Stimulated activated naive CD8-positive, alpha-beta T cell treated with anti-CD3 and anti-CD28 coated beads, Interleukin-15, amount 100 ng/mL, for 72 hours (primary cell): ENCODE measurements around the gene PTPRT.
"Not testable (repeated sequence)": the region's sequence is repeated elsewhere in the genome, so short reads cannot be mapped to it uniquely, and the experiment has no call there.

Experiments
- ATAC-seq: fragments of 150-1000 bp; cut with Tn5 transposase; 2 replicates; pipeline ENCODE4 v1.10.0; 2021; ENCODE audit warnings: mild to moderate bottlenecking, moderate library complexity
- DNase-seq, 2 donors: peaks; one replicate each; pipeline ENCODE4 v3.0.0; 2021 to 2022
- H3K27ac Mint-ChIP-seq, 2 donors: one replicate each; pipeline ENCODE4 v1.8.0; 2022; ENCODE audit warnings: mild to moderate bottlenecking in 2 of 2, mixed read lengths in 2 of 2, moderate library complexity in 2 of 2
- H3K27me3 Mint-ChIP-seq: one replicate; pipeline ENCODE4 v1.8.0; 2022; ENCODE audit warnings: mixed read lengths
- H3K4me1 Mint-ChIP-seq: one replicate; pipeline ENCODE4 v1.8.0; 2022; ENCODE audit warnings: mild to moderate bottlenecking, mixed read lengths
- H3K4me3 Mint-ChIP-seq, 2 donors: one replicate each; pipeline ENCODE4 v1.8.0; 2022; ENCODE audit warnings: mild to moderate bottlenecking in 2 of 2, mixed read lengths in 2 of 2, moderate library complexity in 1 of 2
- H3K9me3 Mint-ChIP-seq, 2 donors: one replicate each; pipeline ENCODE4 v1.8.0; 2022; ENCODE audit warnings: mixed read lengths in 2 of 2

Gene PTPRT

GRCh38 chr20:43165611-43166010 is 24.1 kb downstream of the PTPRT start:
- Mint-ChIP-seq H3K4me1 (no peaks in the 10 kb centered on the region), H3K27me3 (no peaks in the 10 kb centered on the region), H3K27ac (no peak overlapping the region), H3K9me3 (peaks cover 0 to 6% of the 10 kb centered on the region in 2 donors), H3K4me3 (no peak overlapping the region)
- DNase-seq (no peak), ATAC-seq (no peak)

GRCh38 chr20:43164736-43165135 is 25.0 kb downstream of the PTPRT start:
- not testable (repeated sequence) for H3K27ac Mint-ChIP-seq, H3K27me3 Mint-ChIP-seq, ATAC-seq, H3K4me1 Mint-ChIP-seq, H3K9me3 Mint-ChIP-seq, DNase-seq, H3K4me3 Mint-ChIP-seq

- Mint-ChIP-seq H3K4me1 (no peaks in the 10 kb centered on the region), H3K4me3 (no peak overlapping the region), H3K27me3 (no peaks in the 10 kb centered on the region), H3K27ac (no peak overlapping the region), H3K9me3 (peaks cover 7 to 21% of the 10 kb centered on the region in 2 donors)
- DNase-seq: no peak
- ATAC-seq: no peak
These were observed 28.0 kb downstream of the PTPRT start for GRCh38 chr20:43161716-43162115.

- Mint-ChIP-seq H3K4me3 (no peak overlapping the region), H3K27ac (no peak overlapping the region), H3K27me3 (no peaks in the 10 kb centered on the region), H3K4me1 (no peaks in the 10 kb centered on the region), H3K9me3 (peaks cover 7 to 21% of the 10 kb centered on the region in 2 donors)
- no peak for DNase-seq
- ATAC-seq: no peak
These were observed 28.8 kb downstream of the PTPRT start for GRCh38 chr20:43160941-43161340.

GRCh38 chr20:43159994-43160393 is 29.7 kb downstream of the PTPRT start:
- DNase-seq: no peak
- H3K27me3 Mint-ChIP-seq: no peaks in the 10 kb centered on the region
- H3K4me3 Mint-ChIP-seq: no peak overlapping the region
- H3K4me1 Mint-ChIP-seq: no peaks in the 10 kb centered on the region
- H3K9me3 Mint-ChIP-seq: peaks cover 7 to 28% of the 10 kb centered on the region in 2 donors
- ATAC-seq: no peak
- peak overlapping the region in 1 of 2 donors; percentile 86 for H3K27ac Mint-ChIP-seq

GRCh38 chr20:43155366-43156100 is 34.2 kb downstream of the PTPRT start:
- Mint-ChIP-seq H3K27ac (no peak overlapping the region), H3K4me1 (no peaks in the 10 kb centered on the region), H3K9me3 (peaks cover 7 to 22% of the 10 kb centered on the region in 2 donors), H3K27me3 (no peaks in the 10 kb centered on the region), H3K4me3 (no peak overlapping the region)
- ATAC-seq (no peak), DNase-seq (no peak)

GRCh38 chr20:43151901-43152300 is 37.8 kb downstream of the PTPRT start:
- ATAC-seq: no peak
- no peak for DNase-seq
- Mint-ChIP-seq H3K27me3 (peaks cover 17% of the 10 kb centered on the region), H3K4me3 (no peak overlapping the region), H3K4me1 (no peaks in the 10 kb centered on the region), H3K9me3 (peaks cover 0 to 7% of the 10 kb centered on the region in 2 donors), H3K27ac (no peak overlapping the region)

- DNase-seq: no peak
- Mint-ChIP-seq H3K27ac (no peak overlapping the region), H3K9me3 (peaks cover 0 to 7% of the 10 kb centered on the region in 2 donors), H3K27me3 (peaks cover 18% of the 10 kb centered on the region), H3K4me3 (no peak overlapping the region), H3K4me1 (no peaks in the 10 kb centered on the region)
- ATAC-seq: no peak
These were observed 38.5 kb downstream of the PTPRT start for GRCh38 chr20:43151256-43151655.

GRCh38 chr20:43140726-43141125 is 49.0 kb downstream of the PTPRT start:
- no peak overlapping the region for H3K4me3 Mint-ChIP-seq
- no peaks in the 10 kb centered on the region for H3K4me1 Mint-ChIP-seq
- ATAC-seq: no peak
- peaks cover 0 to 12% of the 10 kb centered on the region in 2 donors for H3K9me3 Mint-ChIP-seq
- no peak for DNase-seq
- peaks cover 6% of the 10 kb centered on the region for H3K27me3 Mint-ChIP-seq
- H3K27ac Mint-ChIP-seq: no peak overlapping the region

- Mint-ChIP-seq H3K27ac (no peak overlapping the region), H3K9me3 (no peaks in the 10 kb centered on the region), H3K4me1 (no peaks in the 10 kb centered on the region), H3K4me3 (no peak overlapping the region), H3K27me3 (no peaks in the 10 kb centered on the region)
- no peak for DNase-seq
- ATAC-seq: no peak
These were observed 51.5 kb downstream of the PTPRT start for GRCh38 chr20:43138061-43138770.

GRCh38 chr20:43137160-43137559 is 52.5 kb downstream of the PTPRT start:
- no peaks in the 10 kb centered on the region for H3K4me1 Mint-ChIP-seq
- H3K4me3 Mint-ChIP-seq: no peak overlapping the region
- no peak for ATAC-seq
- H3K9me3 Mint-ChIP-seq: no peaks in the 10 kb centered on the region
- H3K27me3 Mint-ChIP-seq: no peaks in the 10 kb centered on the region
- no peak for DNase-seq
- H3K27ac Mint-ChIP-seq: no peak overlapping the region

GRCh38 chr20:43124241-43124640 is 65.5 kb downstream of the PTPRT start:
- no peak for DNase-seq
- H3K4me1 Mint-ChIP-seq: no peaks in the 10 kb centered on the region
- no peaks in the 10 kb centered on the region for H3K27me3 Mint-ChIP-seq
- H3K9me3 Mint-ChIP-seq: no peaks in the 10 kb centered on the region
- no peak for ATAC-seq
- no peak overlapping the region for H3K27ac Mint-ChIP-seq
- H3K4me3 Mint-ChIP-seq: no peak overlapping the region

GRCh38 chr20:43123180-43123579 is 66.5 kb downstream of the PTPRT start:
- DNase-seq (no peak), ATAC-seq (no peak)
- Mint-ChIP-seq H3K27me3 (no peaks in the 10 kb centered on the region), H3K27ac (no peak overlapping the region), H3K9me3 (no peaks in the 10 kb centered on the region), H3K4me3 (no peak overlapping the region), H3K4me1 (no peaks in the 10 kb centered on the region)

- DNase-seq: no peak
- Mint-ChIP-seq H3K4me3 (no peak overlapping the region), H3K9me3 (no peaks in the 10 kb centered on the region), H3K27me3 (no peaks in the 10 kb centered on the region), H3K4me1 (no peaks in the 10 kb centered on the region), H3K27ac (no peak overlapping the region)
- ATAC-seq: no peak
These were observed 70.0 kb downstream of the PTPRT start for GRCh38 chr20:43119720-43120119.

GRCh38 chr20:43102394-43102793 is 87.3 kb downstream of the PTPRT start:
- DNase-seq (no peak), ATAC-seq (no peak)
- H3K9me3 Mint-ChIP-seq: no peaks in the 10 kb centered on the region
- peaks cover 9% of the 10 kb centered on the region for H3K27me3 Mint-ChIP-seq
- no peaks in the 10 kb centered on the region for H3K4me1 Mint-ChIP-seq
- no peak overlapping the region for H3K4me3 Mint-ChIP-seq
- no peak overlapping the region for H3K27ac Mint-ChIP-seq

GRCh38 chr20:43096931-43097260 is 92.8 kb downstream of the PTPRT start:
- Mint-ChIP-seq H3K9me3 (peaks cover 10 to 15% of the 10 kb centered on the region in 2 donors), H3K27me3 (peaks cover 17% of the 10 kb centered on the region), H3K4me1 (no peaks in the 10 kb centered on the region), H3K27ac (no peak overlapping the region), H3K4me3 (no peak overlapping the region)
- ATAC-seq (no peak), DNase-seq (no peak)
